ENCODE data around the gene ARID1B. TPM values are rescaled to one million over a fixed set of nuclear protein-coding genes. Genes with fewer than 3 reads are reported as not detected.

The ARID1B gene
- total and polyA plus RNA-seq, 2 of the 13 experiments (the other 11 are each of a cell fraction or from before 2014, with no cell fraction given): 20.1 to 32.6 TPM

GRCh38 chr6:156875062-156875461 lies 97.9 kb downstream of the ARID1B start:
- FAIRE-seq: no peak
- ChIA-PET CTCF (ENCODE audit: low intra/inter-chr PET ratio, low total read pairs) (no interaction called here), POLR2A (no interaction called here)
- H3K9me3 ChIP-seq (ENCODE audit: low read length): no peaks in the 10 kb centered on the region
- intact Hi-C loops (cut with micrococcal nuclease; ENCODE audit: unreplicated experiment) (no loop called here), in situ Hi-C loops (cut with HindIII; ENCODE audit: extremely low pct_ligation_motif_present, low pct_unique_long_range_greater_than_20kb) (loop anchor here (25.0 kb wide), 1 partner anchor 313 kb away; no protein-coding TSS in a partner anchor)
- H4K20me1 ChIP-seq (ENCODE audit: insufficient read depth, low read length): peaks cover 12% of the 10 kb centered on the region; the same call in 1 of the 2 replicates
- TF ChIP-seq RBAK (CRISPR knock-in tag; IDR thresholded peaks at IDR 0.05) (no peak), MIXL1 (CRISPR knock-in tag; IDR thresholded peaks at IDR 0.05) (no peak), ZBTB10 (CRISPR knock-in tag; IDR thresholded peaks at IDR 0.05; ENCODE audit: borderline replicate concordance) (no peak), IRX3 (CRISPR knock-in tag; IDR thresholded peaks at IDR 0.05; ENCODE audit: borderline replicate concordance, low read depth) (no peak), ZNF724P (CRISPR knock-in tag; IDR thresholded peaks at IDR 0.05; ENCODE audit: borderline replicate concordance) (no peak), ZNF691 (CRISPR knock-in tag; IDR thresholded peaks at IDR 0.05; ENCODE audit: borderline replicate concordance, low read depth) (no peak), ELF3 (CRISPR knock-in tag; IDR thresholded peaks at IDR 0.05) (no peak), CENPX (CRISPR knock-in tag; IDR thresholded peaks at IDR 0.05) (no peak), CEBPB (IDR thresholded peaks at IDR 0.05; ENCODE audit: borderline replicate concordance, low read depth, low read length) (no peak), NR0B2 (CRISPR knock-in tag; IDR thresholded peaks at IDR 0.05) (no peak)
- BruUV-seq (replicated peaks): no TSS peak
- H3K79me2 ChIP-seq (ENCODE audit: insufficient read depth, low read length): peaks cover 79% of the 10 kb centered on the region
- ATAC-seq: no peak
- no peak overlapping the region for H3K9ac ChIP-seq (ENCODE audit: insufficient read depth, low read depth, low read length)
- peaks cover 3 to 15% of the 10 kb centered on the region in 2 experiments; a peak in 4 of 5 replicates for H3K36me3 ChIP-seq (replicated peaks in 1 of 2; ENCODE audit: control insufficient read depth in 1 of 2, insufficient read depth in 2 of 2, low read length in 2 of 2)
- no peak overlapping the region for H3K4me2 ChIP-seq (ENCODE audit: low read depth, low read length)
- H3K4me1 ChIP-seq (ENCODE audit: insufficient read depth, low read length): peaks cover 9% of the 10 kb centered on the region
- DNase-seq (ENCODE audit: low spot score): no peak
- H3K27me3 ChIP-seq (ENCODE audit: control insufficient read depth in 1 of 2, insufficient read depth in 2 of 2, low read length in 2 of 2): no peaks in the 10 kb centered on the region
- H3K27ac ChIP-seq (ENCODE audit: extremely low read length, insufficient read depth, low read length): no peak overlapping the region
- H3K4me3 ChIP-seq (replicated peaks in 1 of 3; ENCODE audit: insufficient read depth in 1 of 3, low read depth in 2 of 3, low read length in 3 of 3): no peak overlapping the region
- no peak overlapping the region for H2AFZ ChIP-seq (ENCODE audit: low read length)
- WGBS (ENCODE audit: low lambda C conversion rate): 92% methylated on average over 2 of the region's 2 CpGs
